ENCODE measurements around the gene KCNB1.

Gene KCNB1

DNA sequence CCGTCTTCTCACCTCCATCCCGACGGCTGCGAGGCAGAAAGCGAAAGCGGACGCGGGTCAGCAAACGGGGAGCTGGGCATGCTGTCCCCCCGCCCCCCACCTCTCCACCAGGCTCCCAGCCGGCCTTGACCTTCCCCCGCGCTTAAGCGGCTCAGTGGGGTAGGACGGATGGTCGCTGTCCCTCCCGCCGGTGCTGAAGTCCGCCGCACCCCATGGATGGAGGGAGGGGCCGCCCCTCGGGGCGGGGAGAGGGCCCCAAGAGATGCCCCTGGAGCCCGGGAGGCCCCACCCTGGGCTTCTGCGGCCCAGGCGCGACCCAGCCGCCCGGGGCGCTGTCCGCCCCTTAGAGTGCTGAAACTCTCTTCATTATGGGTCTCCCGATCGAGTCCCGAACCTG lies at the start of gene KCNB1:
Gene KCNB1 (minus strand): TSS at position 48 of the 397 bp plus-strand sequence. CDS start 188 bp downstream, outside the sequence.
- no peak for DNase-seq (ENCODE audit: low read depth in 1 of 2, low spot score in 1 of 2)

DNA sequence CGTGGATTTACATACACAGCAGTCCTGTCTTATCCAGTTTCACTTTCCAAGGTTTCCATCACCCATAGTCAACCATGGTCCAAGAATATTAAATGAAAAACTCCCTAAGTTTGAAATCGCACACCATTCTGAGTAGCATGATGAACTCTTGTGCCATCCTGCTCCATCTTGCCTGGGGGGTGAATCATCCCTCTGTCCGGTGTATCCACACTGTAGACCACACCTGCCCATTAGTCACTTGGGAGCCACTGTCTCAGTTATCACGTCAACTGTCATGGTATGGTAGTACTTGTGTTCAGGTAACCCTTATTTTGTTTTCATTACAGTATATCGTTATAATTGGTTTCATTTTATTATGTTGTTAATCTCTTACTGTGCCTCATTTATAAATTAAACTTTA lies 47.0 kb upstream of the KCNB1 start:
- no peak for DNase-seq (ENCODE audit: low read depth in 1 of 2, low spot score in 1 of 2)

DNA sequence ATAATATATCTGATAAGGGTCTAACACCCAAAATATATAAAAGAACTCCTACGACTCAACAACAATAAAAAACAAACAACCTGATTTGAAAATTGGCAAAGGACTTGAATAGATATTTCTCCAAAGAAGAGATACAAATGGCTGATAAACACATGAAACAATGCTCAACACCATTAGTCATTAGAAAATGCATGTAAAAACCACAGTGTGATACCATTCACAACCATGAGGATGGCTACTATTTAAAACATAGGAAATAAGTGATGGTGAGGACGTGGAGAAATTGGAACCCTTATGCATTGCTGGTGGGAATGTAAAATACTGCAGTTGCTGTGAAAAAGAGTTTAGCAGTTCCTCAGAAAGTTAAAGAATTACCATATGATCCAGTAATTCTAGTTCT lies 44.1 kb upstream of the KCNB1 start:
- DNase-seq (ENCODE audit: low read depth in 1 of 2, low spot score in 1 of 2): no peak

DNA sequence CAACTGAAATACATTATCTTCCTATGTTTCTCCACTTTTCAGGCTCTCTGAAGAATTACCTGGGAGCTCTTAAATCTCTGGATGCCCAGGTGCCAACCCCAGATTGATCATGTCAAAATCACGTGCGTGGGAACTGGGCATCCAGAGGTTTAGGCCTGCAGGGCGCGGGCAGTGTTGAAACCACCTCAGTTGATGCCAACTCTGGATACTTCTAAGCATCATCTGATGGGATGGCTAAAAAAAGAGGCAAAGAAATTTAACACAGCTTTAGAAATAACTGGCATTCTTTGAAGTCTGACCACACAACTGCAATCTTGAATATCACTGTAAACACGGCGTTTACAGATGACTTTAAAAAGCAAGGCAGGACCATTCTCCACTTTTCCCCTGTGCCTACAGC lies 43.6 kb upstream of the KCNB1 start:
- DNase-seq (ENCODE audit: low read depth in 1 of 2, low spot score in 1 of 2): no peak

DNA sequence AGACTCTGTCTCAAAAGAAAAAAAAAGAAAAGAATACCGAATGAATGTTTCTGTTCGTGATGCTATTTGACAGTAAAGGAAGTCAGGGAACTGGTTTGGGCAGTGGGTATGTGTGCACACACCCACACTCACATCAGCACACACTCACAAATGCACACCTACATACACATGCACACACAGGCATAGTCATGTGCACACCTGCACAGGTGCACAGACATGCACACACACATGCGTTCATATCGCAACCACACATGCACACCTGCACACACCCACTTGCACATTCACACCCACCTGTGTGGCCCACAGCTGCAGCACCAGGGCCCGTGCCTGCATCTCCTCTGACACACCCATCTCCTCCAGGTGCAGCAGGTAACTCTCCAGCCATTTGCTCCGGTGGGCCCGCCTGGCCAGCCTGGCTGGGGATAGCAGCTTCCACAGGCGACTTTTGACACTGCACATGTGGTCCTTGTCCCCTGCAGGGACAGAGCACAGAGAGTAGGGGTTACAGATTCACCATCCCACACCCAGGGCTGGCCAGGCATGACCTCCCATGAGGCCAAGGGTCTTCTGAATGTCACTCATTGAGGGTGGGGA lies 41.4 kb upstream of the KCNB1 start:
- no peak for DNase-seq (ENCODE audit: low read depth in 1 of 2, low spot score in 1 of 2)

DNA sequence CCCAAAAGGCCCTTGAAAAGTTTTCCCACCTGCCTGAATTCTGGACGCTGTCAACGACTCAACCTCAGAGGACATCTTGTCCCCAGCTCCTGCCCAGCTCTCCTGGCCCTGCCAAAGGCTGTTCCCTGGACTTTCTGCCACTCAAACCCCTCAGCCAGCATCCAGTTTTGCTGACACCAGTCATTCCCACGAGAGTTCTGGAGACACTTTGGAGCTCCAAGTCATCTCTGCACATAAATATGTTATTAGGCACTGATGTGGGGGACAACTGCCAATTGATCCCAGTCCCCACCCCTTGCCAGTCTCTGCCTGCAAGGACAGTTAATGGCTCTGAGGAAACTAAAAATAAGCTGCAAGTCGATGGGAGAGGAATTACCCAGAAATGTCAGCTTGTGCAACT lies 38.9 kb upstream of the KCNB1 start:
- DNase-seq (ENCODE audit: low read depth in 1 of 2, low spot score in 1 of 2): no peak

DNA sequence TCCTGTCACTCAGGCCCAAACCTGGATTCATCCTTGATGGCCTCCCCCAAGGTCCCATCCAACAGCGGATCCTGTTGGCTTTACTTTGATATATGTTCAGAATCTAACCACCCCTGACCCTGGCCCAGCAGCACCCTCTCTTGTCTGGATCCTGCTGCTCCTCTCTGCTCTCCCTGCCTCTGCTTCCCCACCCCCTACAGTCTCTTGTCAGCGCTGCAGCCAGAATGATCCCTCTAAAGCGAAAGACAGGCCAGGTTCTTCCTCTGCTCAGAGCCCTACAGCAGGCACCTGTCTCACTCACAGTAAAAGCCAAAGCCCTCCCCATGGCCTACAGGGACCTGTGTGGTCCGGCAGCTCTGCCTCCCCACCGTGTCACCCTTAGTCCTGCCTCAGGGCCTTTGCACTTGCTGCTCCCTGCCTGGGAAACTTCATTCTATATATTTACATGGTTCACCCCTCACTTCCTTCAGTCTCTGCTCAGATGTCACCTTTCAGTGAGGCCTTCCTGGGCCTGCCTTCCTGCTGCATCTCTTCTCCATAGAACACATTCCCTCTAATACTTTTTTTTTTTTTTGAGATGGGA lies 37.4 kb upstream of the KCNB1 start:
- DNase-seq (ENCODE audit: low read depth in 1 of 2, low spot score in 1 of 2): no peak

DNA sequence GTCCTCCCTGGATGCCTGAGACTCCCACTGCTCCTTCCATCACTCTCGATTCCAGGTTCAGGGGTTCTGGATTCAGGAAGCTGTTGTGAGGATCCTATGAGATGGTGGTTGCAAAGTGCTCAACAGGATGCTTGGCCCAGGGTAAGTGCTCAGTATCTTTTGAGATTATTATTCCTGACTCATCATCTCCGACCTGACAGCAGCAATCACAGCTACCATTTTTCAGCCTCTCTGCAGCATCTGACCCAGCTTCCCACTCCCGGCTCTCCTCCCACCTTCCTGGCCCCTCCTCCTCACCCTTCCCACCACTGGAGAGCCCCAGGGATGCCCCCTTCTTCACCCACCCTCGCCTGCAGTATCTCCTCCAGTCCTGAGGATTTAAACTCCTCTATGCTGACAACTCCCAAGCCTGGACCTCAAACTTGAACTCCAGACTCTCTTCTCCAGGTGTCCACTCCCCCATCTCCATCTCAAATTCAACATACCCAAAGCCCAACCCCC lies 36.8 kb upstream of the KCNB1 start:
- no peak for DNase-seq (ENCODE audit: low read depth in 1 of 2, low spot score in 1 of 2)

DNA sequence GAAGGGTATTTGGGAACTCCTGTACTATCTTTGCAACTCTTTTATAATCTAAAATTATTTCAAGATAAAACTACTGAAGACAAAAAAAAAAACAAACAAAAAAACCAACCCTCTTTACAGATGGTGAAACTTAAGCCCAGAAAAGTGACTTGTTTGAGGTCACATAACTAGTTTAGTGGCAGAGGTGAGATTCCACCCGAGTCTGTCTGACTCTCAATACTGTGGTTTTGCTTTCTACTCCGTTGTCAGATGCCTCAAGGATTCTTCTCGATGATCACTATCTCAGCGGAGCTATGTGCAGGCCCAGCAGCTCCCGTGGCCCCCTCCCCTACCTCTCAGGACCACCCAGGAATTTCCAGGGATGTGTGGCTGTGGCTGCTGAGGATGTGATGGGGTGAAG lies 36.1 kb upstream of the KCNB1 start:
- DNase-seq (ENCODE audit: low read depth in 1 of 2, low spot score in 1 of 2): no peak

DNA sequence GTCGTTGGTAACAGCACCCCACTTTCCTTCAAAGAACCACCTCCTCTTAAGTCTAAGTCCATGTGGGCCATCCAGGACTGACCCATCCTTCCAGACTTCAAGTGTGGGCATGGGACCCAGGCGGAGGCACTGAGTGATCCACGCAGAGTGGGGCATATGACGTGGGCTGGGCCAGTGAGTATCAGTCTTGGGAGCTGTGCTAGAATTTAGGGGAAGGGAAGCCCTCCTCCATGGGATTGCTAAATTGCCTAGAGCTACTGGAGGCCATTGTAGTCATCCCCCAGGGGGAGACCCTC lies 35.3 kb upstream of the KCNB1 start:
- no peak for DNase-seq (ENCODE audit: low read depth in 1 of 2, low spot score in 1 of 2)

DNA sequence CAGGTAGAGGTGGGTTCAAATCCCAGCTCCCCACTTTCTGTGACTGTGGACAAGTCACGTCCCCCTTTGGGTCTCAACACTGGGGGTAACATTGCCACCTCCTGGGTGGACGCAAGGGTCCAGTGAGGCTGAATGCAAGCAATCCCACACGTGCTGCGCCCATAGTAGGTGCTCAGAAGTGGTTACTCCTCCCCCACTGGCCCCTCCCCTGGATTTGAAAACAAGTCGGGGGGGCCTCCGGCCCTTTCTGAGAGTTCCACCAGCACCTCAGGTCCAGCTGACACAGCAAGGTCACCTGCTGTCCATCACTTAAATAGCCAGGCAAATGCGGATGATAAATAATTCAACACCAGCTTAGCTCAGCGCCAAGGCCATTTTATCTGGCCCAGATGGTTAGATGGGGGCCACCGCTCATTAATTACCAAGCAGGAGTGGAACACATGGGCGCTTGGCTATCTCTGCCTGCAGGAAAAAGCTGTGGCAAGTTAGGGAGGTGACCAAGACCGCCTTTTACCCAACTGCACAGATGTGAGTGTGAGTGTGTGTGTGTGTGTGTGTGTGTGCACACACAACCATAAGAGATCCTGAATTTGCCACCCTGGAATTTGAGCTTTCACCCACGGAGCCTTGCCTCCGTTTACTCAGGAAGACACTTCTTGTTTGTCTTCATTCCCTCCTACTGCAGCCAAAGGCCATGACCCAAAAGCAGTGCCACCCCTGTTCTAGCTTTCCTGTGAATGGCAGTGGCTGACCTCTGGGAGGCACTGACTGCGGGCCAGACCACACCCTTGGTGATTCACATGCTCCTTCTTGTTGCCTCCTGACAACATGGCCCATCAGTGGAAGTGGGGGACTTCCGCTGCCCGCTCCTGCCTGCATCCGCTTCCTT lies 34.7 kb upstream of the KCNB1 start:
- DNase-seq (ENCODE audit: low read depth in 1 of 2, low spot score in 1 of 2): no peak

DNA sequence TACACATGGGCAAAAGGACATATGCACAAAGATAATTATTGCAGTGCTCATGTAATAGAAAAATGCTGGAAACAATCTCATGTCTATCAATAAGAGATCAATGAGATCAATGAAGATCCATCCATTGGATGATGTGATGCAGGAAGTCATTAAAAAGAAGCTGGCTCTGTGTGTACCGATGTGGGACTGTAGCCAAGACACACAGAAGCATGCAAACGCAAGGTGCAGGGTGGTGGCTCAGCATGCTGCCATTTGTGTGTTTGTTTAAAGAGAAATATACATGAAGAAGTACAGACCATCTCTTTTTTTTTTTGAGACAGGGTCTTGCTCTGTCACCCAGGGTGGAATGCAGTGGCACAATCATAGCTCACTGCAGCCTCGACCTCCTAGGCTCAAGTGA lies 33.1 kb upstream of the KCNB1 start:
- no peak for DNase-seq (ENCODE audit: low read depth in 1 of 2, low spot score in 1 of 2)

DNA sequence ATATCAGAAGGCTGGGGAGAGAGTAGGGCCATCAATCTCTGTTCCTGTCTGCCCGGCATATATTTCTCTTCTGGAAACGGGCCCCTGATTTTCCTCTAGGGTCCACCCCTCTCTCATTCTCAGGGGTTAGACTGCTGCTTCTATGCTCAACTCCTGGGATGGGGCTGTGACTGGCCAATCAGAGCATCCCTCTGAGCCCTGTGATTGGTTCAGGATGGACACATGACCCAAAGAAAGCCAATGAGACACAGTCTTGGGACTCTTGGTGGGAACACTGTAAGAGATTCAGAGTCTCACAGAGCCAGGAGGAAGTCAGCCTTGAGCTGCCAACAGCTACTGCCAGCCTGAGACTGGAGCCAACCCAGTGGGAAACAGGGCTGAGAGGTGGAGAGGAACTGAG lies 31.0 kb upstream of the KCNB1 start:
- DNase-seq (ENCODE audit: low read depth in 1 of 2, low spot score in 1 of 2): no peak

DNA sequence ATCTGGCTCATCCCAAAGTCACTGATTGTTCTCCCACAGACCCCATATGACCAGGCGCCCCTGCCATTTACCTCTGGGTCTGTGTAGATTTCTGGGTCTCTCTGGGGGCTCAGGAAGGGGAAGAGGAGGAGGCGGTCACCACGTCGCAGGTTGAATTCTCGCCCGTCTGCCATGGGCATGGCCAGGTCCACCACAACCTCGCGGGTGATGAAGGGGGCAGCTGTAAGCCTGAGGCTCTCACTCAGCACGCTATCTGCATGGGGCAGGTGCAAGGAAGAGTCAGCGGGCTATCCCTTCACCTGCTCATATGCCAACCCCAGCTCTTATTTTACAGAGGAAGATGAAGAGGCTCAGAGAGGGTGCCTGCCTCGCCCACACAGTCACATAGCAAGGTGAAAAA lies 30.5 kb upstream of the KCNB1 start:
- no peak for DNase-seq (ENCODE audit: low read depth in 1 of 2, low spot score in 1 of 2)

DNA sequence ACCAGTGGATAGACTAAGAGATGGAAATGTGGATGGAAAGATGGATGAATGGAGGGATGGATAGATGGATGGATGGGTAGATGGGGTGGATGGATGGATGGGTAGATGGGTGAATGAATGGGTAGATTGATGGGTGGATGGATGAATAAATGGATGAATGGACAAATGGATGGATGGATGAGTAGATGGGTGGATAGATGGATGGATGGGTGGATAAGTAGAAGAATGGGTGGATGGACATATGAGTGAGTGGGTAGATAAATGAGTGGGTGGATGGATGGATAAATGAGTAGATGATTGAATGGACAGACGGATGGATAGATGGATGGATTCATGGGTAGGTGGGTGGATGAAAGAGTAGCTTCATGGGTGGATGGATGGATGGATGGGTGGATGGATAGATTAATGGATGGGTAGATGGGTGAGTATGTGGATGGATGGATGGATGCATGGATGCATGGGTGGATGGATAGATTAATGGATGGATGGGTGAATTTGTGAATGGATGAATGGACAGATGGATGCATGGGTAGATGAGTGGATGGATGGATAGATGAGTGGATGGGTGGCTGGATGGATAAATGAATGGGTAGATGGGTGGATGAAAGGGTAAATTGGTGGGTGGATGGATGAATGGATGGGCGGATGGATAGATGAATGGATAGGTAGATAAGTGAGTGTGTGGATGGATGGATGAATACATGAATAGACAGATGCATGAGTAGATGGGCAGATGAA lies 29.5 kb upstream of the KCNB1 start:
- no peak for DNase-seq (ENCODE audit: low read depth in 1 of 2, low spot score in 1 of 2)

DNA sequence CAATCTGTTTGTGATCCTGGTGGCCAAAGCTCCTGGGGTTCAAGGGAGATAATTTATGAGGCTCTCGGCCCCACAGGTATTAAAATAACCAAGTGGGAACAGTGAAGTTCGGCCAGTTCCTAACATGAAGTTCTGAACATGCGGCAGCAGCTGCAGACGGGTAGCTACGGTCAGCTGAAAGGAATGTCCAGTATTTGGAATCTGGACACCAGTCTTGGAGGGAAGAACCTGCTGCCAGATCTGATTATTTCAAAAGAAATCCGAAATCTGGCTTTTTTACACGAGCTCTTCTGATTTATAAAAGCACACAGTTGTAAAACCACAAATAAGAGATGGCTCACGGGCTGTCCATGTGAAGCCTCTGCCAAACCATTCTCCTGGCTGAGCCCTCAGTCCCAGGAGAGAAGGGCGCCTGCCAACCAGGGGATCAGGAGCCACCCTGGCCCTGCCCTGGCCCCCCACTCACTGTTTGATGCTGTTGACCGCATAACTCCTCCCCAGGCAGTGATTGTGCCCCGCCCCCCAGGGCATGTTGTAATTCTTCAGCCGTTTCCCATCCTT lies 28.2 kb upstream of the KCNB1 start:
- no peak for DNase-seq (ENCODE audit: low read depth in 1 of 2, low spot score in 1 of 2)

DNA sequence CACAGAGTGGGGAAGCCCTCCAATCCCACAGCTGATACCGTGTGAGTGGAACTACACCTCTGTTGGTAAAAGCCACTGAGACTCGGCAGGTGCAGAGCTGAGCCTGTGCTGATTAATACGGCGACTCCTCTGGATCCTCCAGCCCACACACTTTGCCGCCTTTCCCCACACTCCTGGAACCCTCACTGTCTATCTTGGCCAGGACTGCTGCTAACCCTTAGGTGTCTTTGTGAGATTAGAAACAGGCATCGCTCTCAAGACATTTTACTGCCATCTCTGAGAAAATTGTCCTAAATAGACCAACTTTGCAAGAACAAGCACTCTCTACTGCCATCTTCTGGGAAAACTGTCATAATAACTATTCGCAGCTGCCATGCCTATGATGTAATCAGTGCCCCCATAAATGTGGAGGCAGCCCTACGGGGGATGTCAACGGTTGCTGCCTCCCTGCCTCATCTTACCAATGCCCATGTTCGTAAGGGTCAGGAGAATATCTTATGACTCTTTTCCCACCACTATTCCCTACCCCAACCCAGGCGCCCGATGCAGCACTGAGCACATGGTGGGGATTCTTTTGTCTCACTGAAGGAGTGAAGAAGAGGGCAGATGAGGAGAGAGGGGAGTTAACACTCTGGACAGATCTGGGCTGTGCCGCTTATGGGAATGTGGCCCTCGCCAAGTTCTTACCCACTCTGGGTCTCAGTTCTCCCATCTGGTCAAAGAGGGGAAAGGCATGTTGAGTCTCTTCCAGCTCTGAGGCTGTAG lies 26.1 kb upstream of the KCNB1 start:
- DNase-seq (ENCODE audit: low read depth in 1 of 2, low spot score in 1 of 2): no peak

DNA sequence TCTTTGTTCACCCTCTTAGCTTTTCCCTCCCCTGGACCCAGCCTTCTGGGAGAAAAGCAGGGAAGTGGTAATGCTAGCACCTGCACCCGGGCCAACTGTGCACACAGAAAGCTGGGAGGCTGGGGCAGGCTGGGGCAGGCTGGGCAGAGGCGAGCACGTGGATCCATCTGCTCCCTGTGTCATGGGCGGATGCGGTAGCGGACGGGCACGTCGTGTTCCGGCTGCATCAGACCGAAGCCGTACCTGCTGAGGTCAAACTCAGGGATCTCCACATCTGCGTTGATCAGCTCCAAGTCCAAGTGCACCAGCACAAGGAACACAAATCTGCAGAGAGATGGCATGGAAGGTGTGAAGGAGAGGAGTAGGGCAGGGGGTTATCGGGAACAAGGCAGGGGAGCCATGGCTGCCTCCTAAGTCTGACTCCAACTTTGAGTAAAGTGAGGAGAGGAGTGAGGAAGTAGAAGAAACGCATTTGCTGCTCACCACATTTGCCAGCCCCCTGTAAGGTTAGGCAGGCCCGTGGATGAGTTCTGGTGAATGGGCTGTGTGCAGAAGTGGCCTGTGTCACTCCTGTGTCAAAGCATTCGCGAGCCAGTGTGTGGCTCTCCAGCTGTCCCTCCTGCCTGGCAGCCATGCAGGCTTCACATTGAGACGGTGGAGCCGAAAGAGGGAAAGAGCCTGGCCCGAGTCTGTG lies 25.4 kb upstream of the KCNB1 start:
- no peak for DNase-seq (ENCODE audit: low read depth in 1 of 2, low spot score in 1 of 2)

DNA sequence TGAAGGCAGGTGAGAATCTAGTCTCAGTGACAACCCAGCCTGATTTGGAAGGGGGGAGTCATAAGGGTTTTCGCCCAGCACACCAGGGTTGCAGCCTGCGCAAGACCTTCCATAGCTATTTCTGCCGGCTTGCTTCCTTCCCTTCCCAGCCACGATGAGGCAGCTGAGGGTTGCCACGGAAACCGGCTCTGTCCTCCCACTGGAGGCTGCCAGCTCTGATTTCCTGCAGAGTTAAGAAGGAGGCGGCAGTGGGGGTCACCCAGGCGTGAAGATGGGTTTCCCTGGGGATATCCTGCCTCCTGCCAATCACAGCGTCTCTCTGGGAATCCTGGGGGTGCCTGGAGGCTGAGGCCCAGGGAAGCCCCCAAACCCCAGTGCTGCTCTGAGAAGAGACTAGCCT lies 23.1 kb upstream of the KCNB1 start:
- no peak for DNase-seq (ENCODE audit: low read depth in 1 of 2, low spot score in 1 of 2)

DNA sequence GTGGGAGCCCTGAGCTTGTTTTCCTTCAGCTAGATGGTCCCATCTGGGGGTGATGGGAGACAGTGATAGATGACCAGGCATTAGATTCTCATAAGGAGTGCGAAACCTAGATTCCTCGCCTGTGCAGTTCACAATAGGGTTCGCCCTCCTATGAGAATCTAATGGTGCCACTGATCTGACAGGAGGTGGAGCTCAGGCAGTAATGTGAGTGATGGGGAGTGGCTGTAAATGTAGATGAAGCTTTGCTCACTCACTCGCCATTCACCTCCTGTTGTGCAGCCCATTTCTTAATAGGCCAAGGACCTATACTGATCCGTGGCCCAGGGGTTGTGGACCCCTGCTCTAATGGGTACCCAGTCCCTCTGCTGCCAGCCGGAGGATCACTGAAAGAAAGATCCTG lies 20.7 kb upstream of the KCNB1 start:
- no peak for DNase-seq (ENCODE audit: low read depth in 1 of 2, low spot score in 1 of 2)

Data from activated T-helper 1 cell treated with anti-CD3 and anti-CD28 coated beads, Interleukin-2, amount 50 U/mL, for 16 hours (primary cell).